GM12891 (cell line): ENCODE results near the gene NHS.

Source experiments
- DNase-seq: peaks from one replicate; pipeline ENCODE4 v3.0.0; 2011; ENCODE audit warnings: low spot score; ENCODE audit not compliant: insufficient read length
- FAIRE-seq: peaks from 2 replicates; lab custom pipeline; 2011; peaks lifted over from hg19 to GRCh38; lab: Jason Lieb, UNC
- PAX5 ChIP-seq: IDR thresholded peaks from 2 replicates; pipeline ENCODE4 v1.6.1; 2011; ENCODE audit warnings: low read length, moderate library complexity, mild to moderate bottlenecking; ENCODE audit not compliant: insufficient read depth, severe bottlenecking
- POLR2A ChIP-seq: IDR thresholded peaks from 2 replicates; pipeline ENCODE4 v1.6.1; 2011; ENCODE audit warnings: low read depth, low read length, control low read depth
- POLR2AphosphoS5 ChIP-seq: IDR thresholded peaks from 2 replicates; pipeline ENCODE4 v1.6.1; 2011; ENCODE audit warnings: low read depth, low read length, control low read depth
- POU2F2 ChIP-seq: IDR thresholded peaks from 2 replicates; pipeline ENCODE4 v1.6.1; 2011; ENCODE audit warnings: low read depth, mild to moderate bottlenecking, control low read depth, low read length, moderate library complexity
- SPI1 ChIP-seq: IDR thresholded peaks from 2 replicates; pipeline ENCODE4 v1.6.1; 2011; ENCODE audit warnings: low read depth, low read length, control low read depth
- TAF1 ChIP-seq: IDR thresholded peaks from 2 replicates; pipeline ENCODE4 v1.6.1; 2011; ENCODE audit warnings: low read depth, low read length, control low read depth

The NHS gene

GRCh38 chrX:17459661-17460060, 84.7 kb downstream of the NHS start:
- TF ChIP-seq TAF1: no peak
- TF ChIP-seq SPI1: no peak
- no peak for TF ChIP-seq POLR2A
- TF ChIP-seq POU2F2: no peak
- TF ChIP-seq POLR2AphosphoS5: no peak
- TF ChIP-seq PAX5: no peak
- no peak for FAIRE-seq
- no peak for DNase-seq

- TF ChIP-seq POU2F2 (no peak), TAF1 (no peak), PAX5 (no peak), SPI1 (no peak), POLR2A (no peak), POLR2AphosphoS5 (no peak)
- DNase-seq (no peak), FAIRE-seq (no peak)
These were observed 87.9 kb downstream of the NHS start for GRCh38 chrX:17462881-17463280.

DNA sequence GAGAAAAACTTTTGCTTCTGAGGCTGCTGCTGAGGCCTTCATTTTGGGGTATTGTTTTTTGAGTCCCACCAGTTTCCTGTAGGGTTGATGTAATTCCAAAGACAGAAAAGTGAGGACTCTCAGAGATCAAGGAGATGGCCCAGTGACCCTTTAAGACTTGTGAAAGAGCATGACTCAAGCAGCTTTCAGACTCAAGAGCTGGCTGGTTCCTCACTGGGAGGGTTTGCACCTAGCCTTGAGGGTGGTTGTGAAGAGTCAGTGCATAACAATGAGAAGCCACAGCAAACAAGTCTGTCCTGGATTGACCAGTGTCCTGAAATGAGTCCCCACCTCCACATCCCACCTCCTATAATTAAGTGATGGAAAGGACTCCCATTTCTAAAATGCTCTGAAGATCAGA, 89.2 kb downstream of the NHS start:
- DNase-seq: no peak
- no peak for TF ChIP-seq POLR2A
- TF ChIP-seq POLR2AphosphoS5: no peak
- TF ChIP-seq PAX5: no peak
- TF ChIP-seq SPI1: no peak
- no peak for TF ChIP-seq POU2F2
- no peak for TF ChIP-seq TAF1
- FAIRE-seq: no peak

DNA sequence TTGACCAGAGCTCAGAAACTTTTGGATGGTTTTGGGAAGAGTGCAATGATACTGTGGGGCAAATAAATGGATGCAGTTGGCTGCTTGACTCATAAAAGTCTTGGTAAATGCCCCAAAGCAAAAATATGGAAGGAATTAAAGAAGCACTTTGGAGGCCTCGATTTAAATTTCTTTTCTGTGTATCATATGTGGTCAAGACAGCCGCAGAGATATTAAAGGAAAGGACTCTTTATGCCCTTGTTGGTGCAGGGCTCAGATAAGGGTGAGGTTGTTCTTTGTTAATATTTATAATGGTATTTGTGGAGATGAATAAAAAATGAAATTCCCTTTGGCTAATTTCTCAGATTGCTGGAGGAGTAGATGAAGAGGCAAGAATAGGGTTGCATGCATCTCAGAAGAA, 90.2 kb downstream of the NHS start:
- no peak for TF ChIP-seq POLR2AphosphoS5
- TF ChIP-seq PAX5: no peak
- no peak for TF ChIP-seq POLR2A
- TF ChIP-seq POU2F2: no peak
- no peak for DNase-seq
- FAIRE-seq: no peak

DNA sequence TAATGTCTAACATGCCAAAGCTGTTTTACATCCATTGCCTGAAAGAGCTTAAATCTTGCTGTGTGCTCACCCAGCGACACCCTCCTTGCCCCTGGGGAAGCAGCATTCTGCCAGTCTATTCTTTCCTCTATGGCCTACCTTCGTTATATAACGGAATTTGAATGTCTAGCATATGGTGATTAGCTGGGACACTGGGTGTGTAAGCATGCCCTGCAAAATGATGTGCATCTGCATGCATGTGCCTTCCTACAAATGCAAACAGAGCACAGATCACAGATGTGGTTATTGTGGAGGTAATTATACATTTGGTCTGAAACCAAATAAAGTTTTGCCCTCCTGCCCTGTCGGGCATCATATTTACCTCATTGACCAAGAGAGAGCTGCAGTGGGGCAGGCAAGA, 90.8 kb downstream of the NHS start:
- FAIRE-seq: no peak
- no peak for DNase-seq
- TF ChIP-seq POLR2AphosphoS5: no peak

DNA sequence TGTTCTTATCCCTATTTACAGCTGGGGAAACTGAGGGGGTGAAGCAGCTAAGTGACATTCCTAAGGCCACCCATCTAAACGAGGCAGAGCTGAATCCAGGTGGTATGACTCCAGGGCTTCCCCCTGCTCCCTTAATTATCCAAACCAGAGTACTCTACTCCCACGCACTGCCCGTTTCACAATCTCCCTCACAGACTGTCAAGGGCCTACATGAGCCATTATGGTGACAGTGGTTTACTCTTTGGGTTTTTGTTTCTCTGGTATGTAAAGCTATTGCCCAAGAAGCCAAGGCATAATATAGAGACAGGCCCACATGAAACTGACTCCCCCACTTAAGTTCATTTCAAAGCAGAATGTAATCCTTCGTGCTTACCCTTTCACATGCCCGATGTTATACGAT, 95.1 kb downstream of the NHS start:
- DNase-seq: no peak
- FAIRE-seq: no peak
- TF ChIP-seq POLR2AphosphoS5 (no peak), POU2F2 (no peak), TAF1 (no peak), PAX5 (no peak), POLR2A (no peak)

DNA sequence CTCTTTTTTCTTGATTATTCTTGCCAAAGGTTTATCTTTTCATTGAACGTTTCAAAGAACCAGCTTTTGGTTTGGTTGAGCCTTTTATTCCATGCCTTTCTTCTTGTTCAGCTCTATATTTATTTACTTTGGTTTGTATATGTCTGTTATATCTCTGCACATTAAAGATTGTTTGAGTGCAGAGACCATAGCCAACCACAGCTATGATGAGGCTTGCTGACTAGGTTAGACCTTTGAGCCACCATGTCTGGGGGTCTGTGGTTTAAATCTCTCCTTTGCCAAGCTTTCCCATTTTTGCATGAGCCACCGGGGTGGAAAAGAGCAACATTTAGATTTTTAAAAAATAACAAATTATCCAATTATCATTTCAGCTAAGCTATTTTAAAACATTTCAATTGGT, 96.1 kb downstream of the NHS start:
- DNase-seq (no peak), FAIRE-seq (no peak)
- TF ChIP-seq PAX5 (no peak), POU2F2 (no peak), SPI1 (no peak), POLR2A (no peak), POLR2AphosphoS5 (no peak), TAF1 (no peak)

DNA sequence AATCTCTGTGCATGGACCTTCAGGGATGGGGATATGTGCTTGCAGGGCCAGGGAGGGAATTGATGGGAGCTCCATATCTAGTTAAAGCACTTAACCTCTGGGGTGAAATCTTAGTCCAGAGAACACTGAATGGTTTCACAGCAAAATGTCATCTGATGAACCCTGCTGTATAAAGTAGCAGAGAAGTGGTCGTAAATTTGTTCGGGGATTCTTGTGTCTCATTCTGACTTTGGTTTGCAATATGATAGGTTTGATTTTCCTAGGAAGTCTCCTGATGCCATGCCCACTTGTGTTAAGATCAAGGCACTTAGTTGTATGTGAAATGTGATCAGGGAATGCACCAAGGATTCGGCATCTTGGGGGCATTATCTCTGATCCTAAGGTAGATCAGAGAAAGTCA, 96.9 kb downstream of the NHS start:
- TF ChIP-seq SPI1 (no peak), PAX5 (no peak), TAF1 (no peak), POLR2AphosphoS5 (no peak), POLR2A (no peak)
- no peak for DNase-seq
- no peak for FAIRE-seq

DNA sequence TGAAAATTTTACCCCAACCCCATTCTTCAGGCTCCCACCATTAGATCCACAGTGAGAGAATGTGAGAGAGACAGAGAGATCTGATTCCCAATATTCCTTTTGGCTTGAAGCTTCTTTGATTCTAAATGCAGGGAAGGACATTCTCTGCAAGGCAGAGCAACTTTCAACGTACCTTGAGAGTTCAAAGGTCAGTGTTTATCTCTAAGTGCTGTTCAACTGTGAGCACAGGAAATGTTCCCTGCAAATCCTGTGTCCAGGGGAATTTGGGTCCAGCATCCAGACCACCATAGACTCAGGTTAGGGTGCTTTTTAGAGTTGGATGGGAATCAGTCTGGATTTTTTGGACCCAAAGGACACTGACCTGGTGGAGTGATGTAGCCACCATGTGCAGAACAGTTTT, 97.4 kb downstream of the NHS start:
- no peak for FAIRE-seq
- TF ChIP-seq POU2F2 (no peak), SPI1 (no peak), POLR2A (no peak), POLR2AphosphoS5 (no peak), TAF1 (no peak)
- DNase-seq: no peak

DNA sequence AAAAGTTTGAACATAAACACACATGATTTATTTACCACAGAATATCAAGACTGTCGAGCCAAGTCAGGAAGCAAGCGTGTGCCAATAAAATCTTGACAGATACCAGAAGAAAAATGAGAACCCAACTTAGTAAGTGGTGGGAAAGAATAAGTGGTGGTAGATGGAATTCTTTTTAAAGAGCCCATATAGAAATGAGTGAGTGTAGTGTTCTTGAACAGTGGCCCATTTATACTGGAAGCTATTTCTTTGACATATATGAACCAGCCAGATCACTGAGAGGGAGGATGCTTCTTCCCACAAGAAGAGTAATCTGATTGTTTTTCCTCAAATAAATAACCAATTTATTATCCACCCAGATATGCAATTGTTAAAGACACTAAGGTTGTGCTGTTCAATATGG, 98.0 kb downstream of the NHS start:
- FAIRE-seq: no peak
- no peak for DNase-seq
- TF ChIP-seq POLR2AphosphoS5 (no peak), POLR2A (no peak), TAF1 (no peak), PAX5 (no peak)
